GM12801 (cell line): ENCODE measurements around the gene MIGA1.

Experiments
- TF ChIP-seq, protein P1 (sequence below): IDR thresholded peaks from one replicate; pipeline ENCODE4 v1.5.1; 2011; ENCODE audit warnings: control low read depth; ENCODE audit not compliant: insufficient read length; ENCODE audit errors: extremely low read depth

MIGA1 gene

DNA sequence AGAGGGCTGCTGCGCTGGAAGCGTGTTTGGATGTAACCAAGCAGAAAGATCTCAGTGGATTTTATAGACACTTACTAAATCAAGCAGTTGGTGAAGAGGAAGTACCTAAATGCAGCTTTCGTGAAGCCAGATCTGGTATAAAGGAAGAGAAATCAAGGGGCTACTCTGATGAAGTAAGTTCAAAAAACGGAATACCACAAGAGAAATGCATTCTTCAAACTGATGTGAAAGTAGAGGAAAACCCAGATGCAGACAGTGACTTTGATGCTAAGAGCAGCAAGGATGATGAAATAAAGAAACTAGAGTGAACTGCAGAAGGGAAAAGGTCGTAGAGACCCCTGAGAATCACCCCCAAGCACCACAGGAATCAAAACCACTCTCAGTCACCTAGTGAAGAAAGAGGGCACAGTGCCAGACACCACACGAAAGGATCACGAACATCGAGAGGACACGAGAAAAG is 68.2 kb downstream of the MIGA1 start:
- TF ChIP-seq, protein P1, sequence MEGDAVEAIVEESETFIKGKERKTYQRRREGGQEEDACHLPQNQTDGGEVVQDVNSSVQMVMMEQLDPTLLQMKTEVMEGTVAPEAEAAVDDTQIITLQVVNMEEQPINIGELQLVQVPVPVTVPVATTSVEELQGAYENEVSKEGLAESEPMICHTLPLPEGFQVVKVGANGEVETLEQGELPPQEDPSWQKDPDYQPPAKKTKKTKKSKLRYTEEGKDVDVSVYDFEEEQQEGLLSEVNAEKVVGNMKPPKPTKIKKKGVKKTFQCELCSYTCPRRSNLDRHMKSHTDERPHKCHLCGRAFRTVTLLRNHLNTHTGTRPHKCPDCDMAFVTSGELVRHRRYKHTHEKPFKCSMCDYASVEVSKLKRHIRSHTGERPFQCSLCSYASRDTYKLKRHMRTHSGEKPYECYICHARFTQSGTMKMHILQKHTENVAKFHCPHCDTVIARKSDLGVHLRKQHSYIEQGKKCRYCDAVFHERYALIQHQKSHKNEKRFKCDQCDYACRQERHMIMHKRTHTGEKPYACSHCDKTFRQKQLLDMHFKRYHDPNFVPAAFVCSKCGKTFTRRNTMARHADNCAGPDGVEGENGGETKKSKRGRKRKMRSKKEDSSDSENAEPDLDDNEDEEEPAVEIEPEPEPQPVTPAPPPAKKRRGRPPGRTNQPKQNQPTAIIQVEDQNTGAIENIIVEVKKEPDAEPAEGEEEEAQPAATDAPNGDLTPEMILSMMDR = no peak

DNA sequence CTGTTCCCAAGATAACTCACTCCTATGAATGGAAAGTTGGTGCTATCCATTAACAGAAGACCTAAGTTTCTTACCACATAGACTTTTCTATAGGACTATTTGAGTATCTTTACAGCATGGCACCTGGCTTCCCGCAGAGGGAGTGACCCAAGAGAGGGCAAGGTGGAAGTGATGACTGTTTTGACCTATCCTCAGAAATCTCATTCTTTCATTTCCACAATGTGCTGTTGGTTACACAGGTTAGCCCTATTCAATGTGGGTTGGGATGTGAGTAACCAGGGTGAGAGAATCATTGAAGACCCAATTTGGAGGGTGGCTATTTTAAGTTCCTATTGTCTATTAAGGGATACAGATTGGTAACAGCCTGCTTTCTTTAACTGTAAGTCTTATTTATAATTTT is 70.6 kb downstream of the MIGA1 start:
- TF ChIP-seq, protein P1 = no peak

- TF ChIP-seq, protein P1 = no peak
Observed at GRCh38 chr1:77857552-77857951, 78.1 kb downstream of the MIGA1 start.

DNA sequence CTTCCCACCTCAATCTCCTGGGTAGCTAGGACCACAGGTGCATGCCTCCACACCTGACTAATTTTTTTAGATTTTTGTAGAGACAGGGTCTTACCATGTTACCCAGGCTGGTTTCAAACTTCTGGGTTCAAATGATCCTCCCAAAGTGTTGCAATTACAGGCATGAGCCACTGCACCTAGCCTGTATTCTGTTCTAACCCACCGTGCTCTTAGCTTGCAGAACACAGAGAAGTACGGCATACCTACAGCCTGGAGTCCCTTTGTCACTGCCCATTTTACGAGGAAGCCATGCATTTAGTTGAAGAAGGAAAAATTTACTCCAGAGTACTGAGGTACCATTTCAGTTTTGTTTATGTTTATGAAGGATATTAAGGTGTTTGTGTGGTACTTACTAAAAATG is 79.3 kb downstream of the MIGA1 start:
- TF ChIP-seq, protein P1 = no peak

GRCh38 chr1:77859248-77859647 is 79.8 kb downstream of the MIGA1 start:
- TF ChIP-seq, protein P1 = no peak

GRCh38 chr1:77866296-77866695 is 86.8 kb downstream of the MIGA1 start:
- TF ChIP-seq, protein P1 = no peak

GRCh38 chr1:77872645-77873044 is 93.2 kb downstream of the MIGA1 start:
- TF ChIP-seq, protein P1 = no peak

DNA sequence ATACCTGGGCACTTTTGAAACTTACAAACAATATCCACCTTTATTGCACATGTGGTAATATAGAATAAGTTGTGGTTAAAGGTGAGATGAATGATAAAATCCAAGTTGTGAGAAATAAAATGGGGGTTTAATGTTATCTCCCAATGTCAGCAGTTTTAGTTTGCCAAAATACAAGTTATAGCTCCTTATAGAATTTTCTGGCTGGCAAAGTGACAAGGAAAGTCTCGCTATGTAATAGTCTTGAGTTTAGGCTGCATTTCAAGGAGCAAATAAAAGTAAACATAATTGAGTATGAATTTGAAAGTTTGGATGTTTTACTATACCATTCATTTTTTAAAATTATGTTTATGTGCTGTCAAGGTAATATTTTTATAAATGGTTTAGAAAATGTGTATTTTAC is 94.0 kb downstream of the MIGA1 start:
- TF ChIP-seq, protein P1 = no peak
